Chondrocyte (in vitro differentiated cells): ENCODE data around the gene TMEM134. TPM values are rescaled to one million over a fixed set of nuclear protein-coding genes. Genes with fewer than 3 reads are reported as not detected.

ENCODE experiments used
- DNase-seq: peaks from one replicate; pipeline ENCODE4 v3.0.0; 2021; ENCODE audit warnings: mixed read lengths, low spot score
- H3K27ac Mint-ChIP-seq: one replicate; pipeline ENCODE4 v1.8.0; 2021; ENCODE audit warnings: mild to moderate bottlenecking, moderate library complexity, mixed read lengths; ENCODE audit not compliant: unreplicated experiment
- H3K27me3 Mint-ChIP-seq: 2 replicates; pipeline ENCODE4 v1.8.0; 2021; ENCODE audit warnings: low read depth, mixed read lengths
- H3K36me3 Mint-ChIP-seq: 2 replicates; pipeline ENCODE4 v1.8.0; 2021; ENCODE audit warnings: low read depth, mixed read lengths
- H3K4me1 Mint-ChIP-seq: 2 replicates; pipeline ENCODE4 v1.8.0; 2021; ENCODE audit warnings: low read depth, mild to moderate bottlenecking, mixed read lengths
- H3K4me3 Mint-ChIP-seq: one replicate; pipeline ENCODE4 v1.8.0; 2021; ENCODE audit warnings: mild to moderate bottlenecking, moderate library complexity, mixed read lengths; ENCODE audit not compliant: unreplicated experiment
- H3K9me3 Mint-ChIP-seq: 2 replicates; pipeline ENCODE4 v1.8.0; 2021; ENCODE audit warnings: low read depth, mixed read lengths
- total RNA-seq: library from RNA; stranded (reverse); gene quantifications from 3 replicates; pipeline ENCODE4 v1.2.1, GENCODE V29; 2021
- TF ChIP-seq, protein P1 (sequence below): fragments of 200-600 bp; sonication (generic); IDR thresholded peaks from 2 replicates; pipeline ENCODE4 v1.5.0; 2021; ENCODE audit warnings: antibody characterized with exemption, mild to moderate bottlenecking, moderate library complexity

Gene TMEM134
- total RNA-seq, 1 donor from 2014 or later, result 50.9 TPM

- no peaks in the 10 kb centered on the region for H3K27me3 Mint-ChIP-seq
These were observed 5.2 kb downstream of the TMEM134 start for GRCh38 chr11:67463680-67464410.

DNA sequence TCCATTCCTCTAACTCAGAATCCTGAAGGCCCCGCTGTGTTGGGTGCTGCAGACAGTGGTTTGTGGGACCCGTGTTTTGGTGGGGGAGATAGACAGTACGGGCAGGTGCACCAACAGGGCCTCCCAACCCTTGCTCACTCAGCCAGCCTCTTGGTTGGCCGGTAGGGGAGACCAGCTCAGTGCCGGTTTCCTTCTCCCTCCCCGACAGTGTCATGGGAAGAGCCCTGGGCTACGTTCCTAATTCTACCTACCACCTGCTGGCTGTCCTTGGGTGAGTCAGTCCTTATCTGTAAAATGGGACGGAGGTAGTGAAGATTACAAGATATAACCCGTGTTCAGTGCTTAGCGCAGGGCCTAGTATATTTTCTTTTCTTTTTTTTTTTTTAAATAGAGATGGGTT, 5.9 kb downstream of the TMEM134 start:
- Mint-ChIP-seq H3K36me3 (no peaks in the 10 kb centered on the region), H3K27ac (no peak overlapping the region), H3K4me1 (peaks cover 22% of the 10 kb centered on the region), H3K4me3 (no peak overlapping the region), H3K27me3 (no peaks in the 10 kb centered on the region), H3K9me3 (no peaks in the 10 kb centered on the region)
- TF ChIP-seq, protein P1, sequence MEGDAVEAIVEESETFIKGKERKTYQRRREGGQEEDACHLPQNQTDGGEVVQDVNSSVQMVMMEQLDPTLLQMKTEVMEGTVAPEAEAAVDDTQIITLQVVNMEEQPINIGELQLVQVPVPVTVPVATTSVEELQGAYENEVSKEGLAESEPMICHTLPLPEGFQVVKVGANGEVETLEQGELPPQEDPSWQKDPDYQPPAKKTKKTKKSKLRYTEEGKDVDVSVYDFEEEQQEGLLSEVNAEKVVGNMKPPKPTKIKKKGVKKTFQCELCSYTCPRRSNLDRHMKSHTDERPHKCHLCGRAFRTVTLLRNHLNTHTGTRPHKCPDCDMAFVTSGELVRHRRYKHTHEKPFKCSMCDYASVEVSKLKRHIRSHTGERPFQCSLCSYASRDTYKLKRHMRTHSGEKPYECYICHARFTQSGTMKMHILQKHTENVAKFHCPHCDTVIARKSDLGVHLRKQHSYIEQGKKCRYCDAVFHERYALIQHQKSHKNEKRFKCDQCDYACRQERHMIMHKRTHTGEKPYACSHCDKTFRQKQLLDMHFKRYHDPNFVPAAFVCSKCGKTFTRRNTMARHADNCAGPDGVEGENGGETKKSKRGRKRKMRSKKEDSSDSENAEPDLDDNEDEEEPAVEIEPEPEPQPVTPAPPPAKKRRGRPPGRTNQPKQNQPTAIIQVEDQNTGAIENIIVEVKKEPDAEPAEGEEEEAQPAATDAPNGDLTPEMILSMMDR, result no peak
- no peak for DNase-seq

More at GRCh38 chr11:67463680-67464410, 5.2 kb downstream of the TMEM134 start:
- no peak for DNase-seq
- peaks cover 26% of the 10 kb centered on the region for H3K4me1 Mint-ChIP-seq
- peak overlapping the region; percentile 72 for H3K4me3 Mint-ChIP-seq
- H3K9me3 Mint-ChIP-seq, result no peaks in the 10 kb centered on the region
- TF ChIP-seq, protein P1, result no peak
- no peaks in the 10 kb centered on the region for H3K36me3 Mint-ChIP-seq
- peak overlapping the region; percentile 75 for H3K27ac Mint-ChIP-seq

DNA sequence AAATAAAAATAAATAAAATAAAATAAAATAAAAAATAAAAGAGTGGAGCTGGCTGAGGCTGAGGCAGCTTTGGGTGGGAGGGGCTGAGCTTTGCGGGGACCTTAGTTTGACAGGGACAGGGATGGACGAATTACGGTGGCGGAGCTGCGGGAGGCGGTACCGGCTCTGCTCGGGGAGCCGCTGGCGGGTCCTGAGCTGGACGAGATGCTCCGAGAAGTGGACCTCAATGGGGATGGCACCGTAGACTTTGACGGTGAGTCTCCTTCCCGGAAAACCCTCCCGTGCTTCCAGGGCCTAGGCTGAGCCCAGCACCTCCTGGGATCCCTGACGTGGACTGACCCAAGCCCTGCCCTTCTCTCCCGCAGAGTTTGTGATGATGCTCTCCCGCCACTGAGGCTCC, 10.8 kb downstream of the TMEM134 start:
- no peaks in the 10 kb centered on the region for H3K36me3 Mint-ChIP-seq
- H3K4me1 Mint-ChIP-seq, result no peaks in the 10 kb centered on the region
- H3K9me3 Mint-ChIP-seq, result no peaks in the 10 kb centered on the region
- peaks cover 1% of the 10 kb centered on the region for H3K27me3 Mint-ChIP-seq
- no peak overlapping the region for H3K27ac Mint-ChIP-seq
- DNase-seq, result no peak
- no peak overlapping the region for H3K4me3 Mint-ChIP-seq
- TF ChIP-seq, protein P1, result no peak

DNA sequence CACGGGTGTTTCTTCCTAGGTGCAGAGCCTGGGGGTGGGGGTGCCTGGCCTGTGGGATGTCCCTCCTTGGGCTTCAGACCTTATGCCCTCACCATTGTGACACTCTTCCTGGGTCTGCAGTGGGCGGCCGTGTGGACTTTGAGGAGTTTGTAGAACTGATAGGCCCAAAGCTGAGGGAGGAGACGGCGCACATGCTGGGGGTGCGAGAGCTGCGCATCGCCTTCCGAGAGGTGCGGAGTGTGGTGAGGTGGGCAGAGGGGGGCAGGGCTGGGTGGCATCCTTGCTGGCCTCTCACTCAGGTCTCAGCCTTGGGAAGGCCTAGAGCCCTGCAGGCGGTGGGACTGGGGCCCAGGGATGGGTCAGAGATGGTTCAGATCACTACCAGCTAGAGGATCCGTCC, 11.6 kb downstream of the TMEM134 start:
- Mint-ChIP-seq H3K27me3 (peaks cover 1% of the 10 kb centered on the region), H3K4me1 (no peaks in the 10 kb centered on the region)

GRCh38 chr11:67456068-67456705, 12.9 kb downstream of the TMEM134 start:
- no peaks in the 10 kb centered on the region for H3K4me1 Mint-ChIP-seq
- H3K27ac Mint-ChIP-seq, result no peak overlapping the region
- H3K9me3 Mint-ChIP-seq, result no peaks in the 10 kb centered on the region
- H3K27me3 Mint-ChIP-seq, result peaks cover 1% of the 10 kb centered on the region
- peak; percentile 90 for DNase-seq
- no peak overlapping the region for H3K4me3 Mint-ChIP-seq
- H3K36me3 Mint-ChIP-seq, result no peaks in the 10 kb centered on the region
- TF ChIP-seq, protein P1, result no peak

More for the DNA sequence above, 11.6 kb downstream of the TMEM134 start:
- no peak overlapping the region for H3K27ac Mint-ChIP-seq
- H3K4me3 Mint-ChIP-seq, result no peak overlapping the region
- peak; percentile 88 for DNase-seq
- TF ChIP-seq, protein P1, result no peak
- no peaks in the 10 kb centered on the region for H3K36me3 Mint-ChIP-seq
- H3K9me3 Mint-ChIP-seq, result no peaks in the 10 kb centered on the region
